SU-DHL-6 (cell line): ENCODE measurements around the gene CD180.

ENCODE experiments used
- CTCF ChIP-seq: fragments of 200-600 bp; sonication (generic); IDR thresholded peaks from one replicate; pipeline ENCODE4 v1.5.1; 2017; ENCODE audit warnings: antibody characterized with exemption, mild to moderate bottlenecking, low read length, moderate library complexity; ENCODE audit not compliant: insufficient read depth, poor library complexity, severe bottlenecking
- EZH2phosphoT487 ChIP-seq: fragments of 200-600 bp; sonication (generic), shearing (Covaris generic); conservative IDR thresholded peaks from 2 replicates; pipeline ENCODE4 v1.6.1; 2018; ENCODE audit warnings: mild to moderate bottlenecking, antibody characterized with exemption, low read length, moderate library complexity, mixed read lengths

DNA sequence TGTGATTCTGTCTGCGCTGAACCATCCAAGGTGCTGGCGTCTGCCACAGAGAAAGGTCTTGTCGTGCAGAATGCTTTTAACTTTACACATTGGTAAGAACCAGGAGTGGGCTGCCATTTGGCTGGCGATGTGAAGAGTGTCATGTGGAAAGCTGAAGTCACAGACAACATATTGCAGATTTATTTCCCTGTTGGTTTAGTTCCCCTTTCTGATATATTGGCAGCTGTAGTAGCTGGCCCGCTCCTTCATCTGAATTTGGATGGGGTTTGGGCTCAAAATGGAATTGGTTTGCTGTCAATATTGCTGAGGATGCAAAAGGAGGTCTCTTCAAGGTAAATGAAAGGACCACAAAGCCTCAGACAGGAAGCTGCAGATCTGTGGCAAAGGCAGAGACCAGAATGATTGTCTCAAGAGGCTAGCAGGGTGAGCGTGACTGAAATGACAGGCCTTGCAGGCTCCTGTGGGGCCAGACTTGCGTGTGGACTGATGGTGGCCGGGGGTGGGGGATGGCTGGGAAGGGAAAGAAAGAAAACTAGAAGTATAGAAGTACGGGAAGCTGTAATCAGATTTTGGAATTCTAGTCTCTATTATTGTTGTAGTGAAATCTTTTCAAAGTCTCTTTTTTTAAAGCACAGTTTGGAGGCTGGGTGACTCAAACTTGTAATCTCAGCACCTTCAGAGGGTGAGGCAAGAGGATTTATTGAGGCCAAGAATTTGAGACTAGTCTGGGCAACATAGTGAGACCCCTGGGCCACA is 25.1 kb upstream of the CD180 start:
- TF ChIP-seq CTCF (no peak), EZH2phosphoT487 (no peak)
